Measurements from ENCODE around the gene UPK2. TPM values are rescaled to one million over a fixed set of nuclear protein-coding genes. Genes with fewer than 3 reads are reported as not detected.
A peak's percentile ranks its signal among the peaks of the same experiment; 100 is the strongest.

UPK2 gene
- polyA plus RNA-seq, 2 of the 4 experiments (the other 2 are of a cell fraction): 0.37 to 0.92 TPM

DNA sequence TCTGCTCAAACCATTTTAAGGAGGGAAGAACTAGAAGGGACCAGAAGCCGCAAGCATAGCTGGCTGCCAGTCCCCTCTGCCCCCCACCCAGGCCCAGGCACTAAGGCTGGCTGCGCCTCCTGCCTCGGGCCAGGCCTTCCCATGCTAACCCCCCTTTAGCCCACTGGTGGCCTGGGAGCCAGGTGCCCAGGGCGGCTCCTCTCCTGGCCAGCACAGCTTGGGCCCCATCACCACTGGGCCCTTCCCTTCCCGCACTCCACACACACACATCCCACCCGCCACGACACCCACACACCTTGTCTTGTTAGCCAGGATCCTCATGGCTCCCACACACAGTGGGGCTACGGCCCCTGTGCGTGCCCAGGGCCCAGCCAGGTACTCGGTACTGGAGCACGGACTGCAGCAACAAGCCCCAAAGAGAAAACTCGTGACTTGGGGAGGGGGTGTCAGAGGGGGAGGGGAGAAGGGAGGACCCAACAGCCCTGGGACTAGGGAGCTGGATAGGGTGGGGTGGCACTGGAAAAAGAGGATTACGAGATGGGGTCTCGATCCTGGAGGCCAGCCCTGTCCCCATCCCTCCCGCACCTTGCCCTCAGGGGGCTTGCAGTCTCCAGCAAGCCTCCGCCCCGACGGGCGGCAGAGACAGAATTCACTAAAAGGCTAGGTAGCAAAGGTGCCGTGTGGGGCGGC lies 46.3 kb upstream of the UPK2 start:
- Histone ChIP-seq H3K4me1 (peaks cover 80% of the 10 kb centered on the region), H3K9me3 (no peaks in the 10 kb centered on the region), H3K27ac (peak overlapping the region; percentile 98 to 100), H3K4me2 (peak overlapping the region; percentile 100), H3K4me3 (peak overlapping the region; percentile 52)
- ChIA-PET CTCF (interaction anchor here (1.6 kb wide), 1 partner anchor 119 kb away, joined by 5 read pairs; the partner anchor contains the start of gene DDX6), POLR2A (interaction anchor here (1.0 to 5.7 kb wide), 4 partner anchors 16 to 119 kb away, joined by 8 to 53 read pairs (median 10); partner anchors contain the start of genes BCL9L and DDX6)
- DNase-seq (ENCODE audit: low read depth in 1 of 2, low spot score in 1 of 2) (no peak), FAIRE-seq (no peak), ATAC-seq (0 out of 6 replicates have a peak, but pooled peaks of 1 of the 2 experiments have one; percentile 0)
- WGBS (ENCODE audit: missing lambda C conversion rate): 11% methylated on average over 9 of the region's 21 CpGs
- TF ChIP-seq HOXB5 (CRISPR knock-in tag; IDR thresholded peaks at IDR 0.05) (peak; percentile 42; the same call in 1 of the 2 replicates), HEYL (CRISPR knock-in tag; IDR thresholded peaks at IDR 0.05) (no peak), HOXB13 (CRISPR knock-in tag; IDR thresholded peaks at IDR 0.05; ENCODE audit: low read depth) (no peak), MAZ (IDR thresholded peaks at IDR 0.05; ENCODE audit: borderline replicate concordance, low read depth, low read length) (0 out of 2 replicates have a peak, but pooled peaks have one; percentile 34), JUN (IDR thresholded peaks at IDR 0.05) (peak in 1 of 2 experiments; percentile 15; a peak in 2 of 5 replicates), HDAC2 (IDR thresholded peaks at IDR 0.05) (no peak), TP53 (CRISPR knock-in tag; IDR thresholded peaks at IDR 0.05) (peak; percentile 38; the same call in 1 of the 2 replicates), RAD21 (conservative IDR thresholded peaks at IDR 0.05 in 1 of 2, IDR thresholded peaks at IDR 0.05 in 1 of 2) (no peak), ZNF302 (CRISPR knock-in tag; IDR thresholded peaks at IDR 0.05) (no peak), FOSB (CRISPR knock-in tag; IDR thresholded peaks at IDR 0.05) (no peak)
- TF ChIP-seq, protein P1, sequence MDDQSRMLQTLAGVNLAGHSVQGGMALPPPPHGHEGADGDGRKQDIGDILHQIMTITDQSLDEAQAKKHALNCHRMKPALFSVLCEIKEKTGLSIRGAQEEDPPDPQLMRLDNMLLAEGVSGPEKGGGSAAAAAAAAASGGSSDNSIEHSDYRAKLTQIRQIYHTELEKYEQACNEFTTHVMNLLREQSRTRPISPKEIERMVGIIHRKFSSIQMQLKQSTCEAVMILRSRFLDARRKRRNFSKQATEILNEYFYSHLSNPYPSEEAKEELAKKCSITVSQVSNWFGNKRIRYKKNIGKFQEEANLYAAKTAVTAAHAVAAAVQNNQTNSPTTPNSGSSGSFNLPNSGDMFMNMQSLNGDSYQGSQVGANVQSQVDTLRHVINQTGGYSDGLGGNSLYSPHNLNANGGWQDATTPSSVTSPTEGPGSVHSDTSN (IDR thresholded peaks at IDR 0.05): no peak
- TF ChIP-seq, protein P2, sequence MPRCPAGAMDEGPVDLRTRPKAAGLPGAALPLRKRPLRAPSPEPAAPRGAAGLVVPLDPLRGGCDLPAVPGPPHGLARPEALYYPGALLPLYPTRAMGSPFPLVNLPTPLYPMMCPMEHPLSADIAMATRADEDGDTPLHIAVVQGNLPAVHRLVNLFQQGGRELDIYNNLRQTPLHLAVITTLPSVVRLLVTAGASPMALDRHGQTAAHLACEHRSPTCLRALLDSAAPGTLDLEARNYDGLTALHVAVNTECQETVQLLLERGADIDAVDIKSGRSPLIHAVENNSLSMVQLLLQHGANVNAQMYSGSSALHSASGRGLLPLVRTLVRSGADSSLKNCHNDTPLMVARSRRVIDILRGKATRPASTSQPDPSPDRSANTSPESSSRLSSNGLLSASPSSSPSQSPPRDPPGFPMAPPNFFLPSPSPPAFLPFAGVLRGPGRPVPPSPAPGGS (IDR thresholded peaks at IDR 0.05): 0 out of 3 replicates have a peak, but pooled peaks have one; percentile 0

GRCh38 chr11:118910309-118911112 lies 45.6 kb upstream of the UPK2 start:
- FAIRE-seq (no peak), ATAC-seq (peak; percentile 8 to 38; a peak in 5 of 6 replicates), DNase-seq (ENCODE audit: low read depth in 1 of 2, low spot score in 1 of 2) (peak in 1 of 2 experiments; percentile 75)
- Histone ChIP-seq H3K4me2 (peak overlapping the region; percentile 100), H3K27ac (peak overlapping the region; percentile 98 to 100), H3K4me1 (peaks cover 85% of the 10 kb centered on the region), H3K9me3 (no peaks in the 10 kb centered on the region), H3K4me3 (peak overlapping the region; percentile 52)
- ChIA-PET POLR2A (interaction anchor here (0.6 to 5.7 kb wide), 7 partner anchors 16 to 427 kb away, joined by 4 to 53 read pairs (median 7); partner anchors contain the start of genes BCL9L, DDX6 and VPS11), CTCF (interaction anchor here (1.1 to 4.0 kb wide), 2 partner anchors 119 to 221 kb away, joined by 4 to 18 read pairs; partner anchors contain the start of gene DDX6)
- 0% methylated on average over 10 of the region's 67 CpGs for WGBS (ENCODE audit: missing lambda C conversion rate)
- TF ChIP-seq HEYL (CRISPR knock-in tag; IDR thresholded peaks at IDR 0.05): no peak
- no peak for TF ChIP-seq GATA3 (IDR thresholded peaks at IDR 0.05; ENCODE audit: borderline replicate concordance)
- TF ChIP-seq HOXB13 (CRISPR knock-in tag; IDR thresholded peaks at IDR 0.05; ENCODE audit: low read depth): no peak
- peak in 1 of 2 experiments; percentile 25; a peak in 1 of 5 replicates for TF ChIP-seq EP300 (IDR thresholded peaks at IDR 0.05)
- TF ChIP-seq ZC3H11A (IDR thresholded peaks at IDR 0.05): no peak
- TF ChIP-seq, protein P3, sequence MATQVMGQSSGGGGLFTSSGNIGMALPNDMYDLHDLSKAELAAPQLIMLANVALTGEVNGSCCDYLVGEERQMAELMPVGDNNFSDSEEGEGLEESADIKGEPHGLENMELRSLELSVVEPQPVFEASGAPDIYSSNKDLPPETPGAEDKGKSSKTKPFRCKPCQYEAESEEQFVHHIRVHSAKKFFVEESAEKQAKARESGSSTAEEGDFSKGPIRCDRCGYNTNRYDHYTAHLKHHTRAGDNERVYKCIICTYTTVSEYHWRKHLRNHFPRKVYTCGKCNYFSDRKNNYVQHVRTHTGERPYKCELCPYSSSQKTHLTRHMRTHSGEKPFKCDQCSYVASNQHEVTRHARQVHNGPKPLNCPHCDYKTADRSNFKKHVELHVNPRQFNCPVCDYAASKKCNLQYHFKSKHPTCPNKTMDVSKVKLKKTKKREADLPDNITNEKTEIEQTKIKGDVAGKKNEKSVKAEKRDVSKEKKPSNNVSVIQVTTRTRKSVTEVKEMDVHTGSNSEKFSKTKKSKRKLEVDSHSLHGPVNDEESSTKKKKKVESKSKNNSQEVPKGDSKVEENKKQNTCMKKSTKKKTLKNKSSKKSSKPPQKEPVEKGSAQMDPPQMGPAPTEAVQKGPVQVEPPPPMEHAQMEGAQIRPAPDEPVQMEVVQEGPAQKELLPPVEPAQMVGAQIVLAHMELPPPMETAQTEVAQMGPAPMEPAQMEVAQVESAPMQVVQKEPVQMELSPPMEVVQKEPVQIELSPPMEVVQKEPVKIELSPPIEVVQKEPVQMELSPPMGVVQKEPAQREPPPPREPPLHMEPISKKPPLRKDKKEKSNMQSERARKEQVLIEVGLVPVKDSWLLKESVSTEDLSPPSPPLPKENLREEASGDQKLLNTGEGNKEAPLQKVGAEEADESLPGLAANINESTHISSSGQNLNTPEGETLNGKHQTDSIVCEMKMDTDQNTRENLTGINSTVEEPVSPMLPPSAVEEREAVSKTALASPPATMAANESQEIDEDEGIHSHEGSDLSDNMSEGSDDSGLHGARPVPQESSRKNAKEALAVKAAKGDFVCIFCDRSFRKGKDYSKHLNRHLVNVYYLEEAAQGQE (IDR thresholded peaks at IDR 0.05): no peak
- peak; percentile 8; the same call in 1 of the 2 replicates for TF ChIP-seq POLR2A (IDR thresholded peaks at IDR 0.05; ENCODE audit: low read length)
- no peak for TF ChIP-seq FOXS1 (CRISPR knock-in tag; IDR thresholded peaks at IDR 0.05)
- TF ChIP-seq, protein P4, sequence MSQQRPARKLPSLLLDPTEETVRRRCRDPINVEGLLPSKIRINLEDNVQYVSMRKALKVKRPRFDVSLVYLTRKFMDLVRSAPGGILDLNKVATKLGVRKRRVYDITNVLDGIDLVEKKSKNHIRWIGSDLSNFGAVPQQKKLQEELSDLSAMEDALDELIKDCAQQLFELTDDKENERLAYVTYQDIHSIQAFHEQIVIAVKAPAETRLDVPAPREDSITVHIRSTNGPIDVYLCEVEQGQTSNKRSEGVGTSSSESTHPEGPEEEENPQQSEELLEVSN (IDR thresholded peaks at IDR 0.05; ENCODE audit: borderline replicate concordance, low read depth): peak; percentile 39; the same call in 1 of the 2 replicates
- TF ChIP-seq FOSB (CRISPR knock-in tag; IDR thresholded peaks at IDR 0.05): no peak
- no peak for TF ChIP-seq CBX2 (IDR thresholded peaks at IDR 0.05; ENCODE audit: borderline replicate concordance, low read depth)
- 0 out of 5 replicates have a peak, but pooled peaks of 1 of the 2 experiments have one; percentile 19 for TF ChIP-seq RAD21 (conservative IDR thresholded peaks at IDR 0.05 in 1 of 2, IDR thresholded peaks at IDR 0.05 in 1 of 2)
- TF ChIP-seq JUN (IDR thresholded peaks at IDR 0.05): peak in 1 of 2 experiments; percentile 56; a peak in 3 of 5 replicates
- TF ChIP-seq TFCP2L1 (CRISPR knock-in tag; IDR thresholded peaks at IDR 0.05): 0 out of 2 replicates have a peak, but pooled peaks have one; percentile 42
- no peak for TF ChIP-seq EHMT2 (IDR thresholded peaks at IDR 0.05; ENCODE audit: low read depth)
- TF ChIP-seq SMC3 (IDR thresholded peaks at IDR 0.05): no peak; the same call in 2 of the 3 replicates
- TF ChIP-seq KDM1A (IDR thresholded peaks at IDR 0.05; ENCODE audit: low read depth): peak; percentile 87
- 0 out of 2 replicates have a peak, but pooled peaks have one; percentile 55 for TF ChIP-seq TP53 (CRISPR knock-in tag; IDR thresholded peaks at IDR 0.05)
- TF ChIP-seq, protein P5, sequence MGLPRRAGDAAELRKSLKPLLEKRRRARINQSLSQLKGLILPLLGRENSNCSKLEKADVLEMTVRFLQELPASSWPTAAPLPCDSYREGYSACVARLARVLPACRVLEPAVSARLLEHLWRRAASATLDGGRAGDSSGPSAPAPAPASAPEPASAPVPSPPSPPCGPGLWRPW (IDR thresholded peaks at IDR 0.05): no peak

Data from A549 (cell line).